NCI-H345 (cell line): ENCODE data around the gene ANKRD50.

Experiments used
- DNase-seq: peaks from one replicate; lab custom pipeline; 2025; lab: John Stamatoyannopoulos, UW

The ANKRD50 gene, protein sequence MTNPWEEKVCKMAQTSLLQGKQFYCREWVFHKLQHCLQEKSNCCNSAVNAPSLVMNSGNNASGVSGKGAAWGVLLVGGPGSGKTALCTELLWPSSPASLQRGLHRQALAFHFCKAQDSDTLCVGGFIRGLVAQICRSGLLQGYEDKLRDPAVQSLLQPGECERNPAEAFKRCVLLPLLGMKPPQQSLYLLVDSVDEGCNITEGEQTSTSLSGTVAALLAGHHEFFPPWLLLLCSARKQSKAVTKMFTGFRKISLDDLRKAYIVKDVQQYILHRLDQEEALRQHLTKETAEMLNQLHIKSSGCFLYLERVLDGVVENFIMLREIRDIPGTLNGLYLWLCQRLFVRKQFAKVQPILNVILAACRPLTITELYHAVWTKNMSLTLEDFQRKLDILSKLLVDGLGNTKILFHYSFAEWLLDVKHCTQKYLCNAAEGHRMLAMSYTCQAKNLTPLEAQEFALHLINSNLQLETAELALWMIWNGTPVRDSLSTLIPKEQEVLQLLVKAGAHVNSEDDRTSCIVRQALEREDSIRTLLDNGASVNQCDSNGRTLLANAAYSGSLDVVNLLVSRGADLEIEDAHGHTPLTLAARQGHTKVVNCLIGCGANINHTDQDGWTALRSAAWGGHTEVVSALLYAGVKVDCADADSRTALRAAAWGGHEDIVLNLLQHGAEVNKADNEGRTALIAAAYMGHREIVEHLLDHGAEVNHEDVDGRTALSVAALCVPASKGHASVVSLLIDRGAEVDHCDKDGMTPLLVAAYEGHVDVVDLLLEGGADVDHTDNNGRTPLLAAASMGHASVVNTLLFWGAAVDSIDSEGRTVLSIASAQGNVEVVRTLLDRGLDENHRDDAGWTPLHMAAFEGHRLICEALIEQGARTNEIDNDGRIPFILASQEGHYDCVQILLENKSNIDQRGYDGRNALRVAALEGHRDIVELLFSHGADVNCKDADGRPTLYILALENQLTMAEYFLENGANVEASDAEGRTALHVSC (N-terminal part only)

DNA sequence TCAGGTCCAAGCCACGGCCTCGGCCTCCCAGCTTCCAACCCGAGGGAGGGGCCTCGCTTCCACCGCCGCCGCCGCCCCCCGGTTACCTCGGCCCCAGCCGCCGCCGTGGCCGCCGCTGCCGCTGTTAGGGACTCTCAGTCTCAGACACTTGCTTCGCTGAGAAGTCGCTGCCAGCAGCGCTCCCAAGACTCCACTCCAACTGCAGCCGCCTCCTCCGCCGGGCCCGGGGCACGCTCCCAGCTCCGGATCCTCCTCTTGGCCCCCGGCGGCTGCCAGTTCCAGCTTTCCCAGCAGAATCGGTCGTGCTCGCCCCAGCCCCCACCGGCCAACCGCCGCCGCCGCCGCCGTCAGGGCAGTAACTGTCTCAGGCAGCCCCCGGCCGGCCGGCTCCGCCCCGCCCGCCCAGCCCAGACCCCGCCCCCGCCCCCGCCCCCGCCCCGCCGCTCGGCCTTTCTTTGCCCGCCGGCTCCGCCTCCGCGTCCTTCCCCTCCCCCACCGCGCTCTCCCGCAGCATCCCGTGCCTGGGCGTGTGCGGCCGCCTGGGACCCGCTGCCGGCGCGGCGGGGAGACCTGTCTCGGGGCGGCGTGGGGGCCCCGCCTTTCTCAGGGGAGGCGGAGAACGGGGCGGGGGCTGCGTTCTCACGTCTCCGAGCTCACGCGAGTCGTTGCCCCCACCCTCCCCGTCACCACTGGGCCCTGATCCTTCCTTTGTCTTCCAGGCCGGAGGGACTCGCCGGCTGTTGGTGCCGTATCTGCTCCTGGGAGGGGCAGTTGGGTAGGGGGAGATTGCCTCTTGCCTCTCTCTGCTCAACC, at the start of gene ANKRD50:
ANKRD50 (minus strand) TSS at position 361 of the 813 bp plus-strand sequence. CDS start 2,221 bp downstream, outside the sequence.
- DNase-seq = peak; percentile 85

DNA sequence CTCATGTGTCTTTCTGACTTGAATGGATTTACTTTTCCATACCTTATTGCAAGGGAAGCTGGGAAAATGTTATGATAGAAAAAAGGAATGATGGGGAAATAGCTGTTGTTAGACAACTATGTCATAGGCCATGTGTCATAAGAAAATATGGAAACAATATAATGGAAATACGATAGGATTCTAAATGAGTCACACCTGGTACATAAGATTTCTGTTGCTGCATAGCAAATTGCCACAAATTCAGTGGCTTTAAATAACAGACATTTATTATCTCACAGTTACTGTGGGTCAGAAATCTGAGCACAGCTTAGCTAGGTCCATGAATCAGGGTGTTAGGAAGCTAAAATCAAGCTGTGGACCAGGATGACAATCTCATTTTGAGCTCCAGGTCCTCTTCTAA, 44.6 kb upstream of the ANKRD50 start:
- DNase-seq = no peak

DNA sequence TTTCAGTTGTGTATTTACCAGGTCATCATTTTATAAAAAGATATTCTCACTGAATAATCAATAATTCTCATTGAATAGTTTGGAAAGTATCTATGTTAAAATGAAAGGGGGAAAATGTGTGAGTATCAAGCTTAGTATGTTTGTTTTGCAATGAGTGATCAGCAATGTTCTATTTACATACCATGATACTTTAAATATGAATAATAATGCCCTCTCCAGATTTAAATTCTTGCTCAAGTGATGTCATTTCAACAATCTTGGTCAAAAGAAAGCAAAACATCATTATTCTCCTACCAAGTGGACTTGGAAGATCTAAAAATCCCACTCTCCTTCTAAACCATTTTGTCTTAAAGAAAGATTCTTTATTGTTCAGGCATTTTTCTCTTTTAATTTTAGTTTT, 42.1 kb upstream of the ANKRD50 start:
- DNase-seq = no peak

GRCh38 chr4:124753941-124754581, 41.5 kb upstream of the ANKRD50 start:
- peak; percentile 21 for DNase-seq

GRCh38 chr4:124749421-124749820, 36.9 kb upstream of the ANKRD50 start:
- DNase-seq = no peak

- DNase-seq = no peak
Observed at GRCh38 chr4:124748965-124749364, 36.4 kb upstream of the ANKRD50 start.

DNA sequence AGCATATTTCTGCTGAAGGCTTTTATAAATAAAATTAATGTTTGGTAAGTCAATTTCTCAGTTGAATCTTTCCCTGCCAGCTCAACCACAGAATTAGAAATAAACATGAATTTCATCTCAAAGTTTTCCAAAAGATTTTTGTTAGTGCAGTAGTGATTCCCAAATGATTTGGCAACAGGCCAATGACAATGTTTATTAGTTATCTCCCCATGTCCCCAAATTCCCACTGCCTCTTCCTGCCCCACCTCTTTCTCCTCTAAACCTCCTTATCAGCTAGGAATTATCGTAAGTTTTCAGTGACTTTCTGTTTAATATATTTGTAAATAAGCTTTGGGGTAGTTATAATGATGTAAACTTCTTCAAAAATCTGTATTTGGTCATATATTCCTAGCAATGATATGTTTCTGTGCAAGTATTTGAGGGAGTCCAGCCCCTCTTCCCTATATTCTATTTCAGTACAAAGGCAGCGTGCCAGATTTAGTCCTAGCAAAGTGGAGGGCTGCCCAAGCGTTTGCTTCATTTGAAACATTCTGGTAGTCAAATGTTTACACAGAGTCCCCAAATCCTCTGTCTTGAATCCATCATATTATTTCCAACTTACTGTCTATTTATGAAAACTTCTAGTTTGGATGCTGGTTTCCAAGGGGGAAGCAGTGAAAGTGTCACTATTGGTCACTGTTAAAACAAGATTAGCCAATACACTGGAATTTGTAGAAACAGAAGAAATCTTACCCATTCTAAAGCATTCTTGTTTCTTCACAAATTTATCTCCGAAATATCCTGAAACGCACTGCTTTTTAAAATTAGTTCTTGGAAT, 33.7 kb upstream of the ANKRD50 start:
- DNase-seq = no peak

- DNase-seq = no peak
Observed at GRCh38 chr4:124743711-124744110, 31.2 kb upstream of the ANKRD50 start.

GRCh38 chr4:124740501-124740900, 28.0 kb upstream of the ANKRD50 start:
- DNase-seq = no peak

- DNase-seq = no peak
Observed at GRCh38 chr4:124738994-124739393, 26.5 kb upstream of the ANKRD50 start.

- no peak for DNase-seq
Observed at GRCh38 chr4:124737619-124738018, 25.1 kb upstream of the ANKRD50 start.

- DNase-seq = no peak
Observed at GRCh38 chr4:124736526-124736925, 24.0 kb upstream of the ANKRD50 start.

DNA sequence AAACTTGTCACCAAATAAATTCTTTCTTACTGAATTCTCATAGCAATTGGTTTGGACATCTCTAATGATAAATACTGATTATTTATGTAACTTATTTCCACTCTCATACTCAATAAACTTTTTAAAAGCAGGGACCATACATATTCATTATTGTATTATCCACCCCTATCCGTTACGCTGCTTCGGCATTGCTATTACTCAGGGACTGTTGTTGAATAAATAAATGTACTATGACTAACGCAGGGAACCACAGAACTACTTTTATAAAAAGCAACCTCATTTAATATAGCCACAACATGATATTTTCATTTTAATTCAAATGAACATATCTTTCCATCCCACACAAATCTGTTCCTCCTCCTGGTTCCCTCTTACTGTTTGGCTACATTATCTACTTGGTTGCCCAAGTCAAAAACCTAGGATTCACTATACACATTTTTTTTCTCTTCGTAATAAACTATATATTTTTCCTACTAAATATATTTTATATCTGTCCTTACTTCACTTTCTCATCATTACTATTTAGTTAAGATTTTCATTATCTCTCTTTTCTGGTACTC, 14.9 kb upstream of the ANKRD50 start:
- DNase-seq = no peak

DNA sequence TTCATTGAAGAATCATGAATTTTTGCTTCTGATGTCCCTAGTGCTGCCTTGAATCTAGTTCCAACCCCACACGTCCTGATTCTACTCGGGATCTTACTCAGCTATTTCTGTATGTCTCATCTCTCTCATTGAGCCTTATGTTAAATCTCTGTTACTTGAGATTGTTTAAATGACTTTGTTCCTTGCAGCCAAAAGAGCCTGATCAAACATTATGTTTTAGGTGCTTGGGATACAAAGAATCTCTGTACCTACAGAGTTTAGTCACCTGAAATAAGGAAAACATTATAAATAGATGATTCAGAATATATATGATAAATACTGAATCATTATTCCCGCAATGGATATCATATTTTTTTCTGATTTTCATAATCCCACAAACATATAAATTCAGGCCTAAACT, 13.7 kb upstream of the ANKRD50 start:
- DNase-seq = no peak

DNA sequence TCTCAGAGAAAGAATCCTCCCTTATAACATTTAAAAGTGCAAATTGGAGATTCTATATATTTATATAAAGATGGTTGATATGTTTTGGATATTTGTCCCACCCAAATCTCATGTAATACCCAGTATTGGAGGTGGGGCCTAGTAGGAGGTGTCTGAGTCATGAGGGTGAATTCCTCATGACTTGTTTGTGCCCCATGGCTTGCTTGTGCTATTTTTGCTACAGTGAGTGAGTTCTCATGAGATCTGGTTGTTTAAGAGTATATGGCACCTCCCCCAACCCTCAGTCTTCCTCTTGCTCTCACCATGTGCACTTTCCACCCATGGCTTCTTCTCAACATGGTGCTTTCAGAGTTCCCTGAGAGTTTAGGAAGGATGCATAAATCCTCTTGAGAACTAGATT, 9.5 kb upstream of the ANKRD50 start:
- DNase-seq = no peak

GRCh38 chr4:124717101-124717500, 4.6 kb upstream of the ANKRD50 start:
- no peak for DNase-seq

DNA sequence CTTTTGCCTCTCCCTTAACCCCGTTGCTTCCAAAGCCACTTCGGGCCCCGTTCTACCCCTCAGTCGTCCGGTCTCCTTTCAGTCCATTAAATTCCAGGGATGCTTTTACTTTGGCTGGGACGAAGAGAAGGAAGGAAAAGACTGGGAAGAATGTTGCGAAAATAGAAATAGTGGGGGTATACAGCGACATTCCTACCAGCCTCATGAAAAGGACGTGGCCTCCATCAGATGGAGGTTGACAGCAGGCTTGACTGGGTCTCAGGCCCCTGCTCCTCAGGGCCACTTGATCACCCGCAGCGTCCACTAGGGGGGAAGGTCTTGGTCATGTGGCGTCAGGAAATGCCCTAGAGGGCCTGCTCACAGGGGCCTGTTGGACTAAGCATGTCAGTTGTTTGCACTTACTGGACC, 657 bp upstream of the ANKRD50 start:
- DNase-seq = peak; percentile 18

- peak; percentile 63 for DNase-seq
Observed at GRCh38 chr4:124711471-124712371, 811 bp downstream of the ANKRD50 start.

DNA sequence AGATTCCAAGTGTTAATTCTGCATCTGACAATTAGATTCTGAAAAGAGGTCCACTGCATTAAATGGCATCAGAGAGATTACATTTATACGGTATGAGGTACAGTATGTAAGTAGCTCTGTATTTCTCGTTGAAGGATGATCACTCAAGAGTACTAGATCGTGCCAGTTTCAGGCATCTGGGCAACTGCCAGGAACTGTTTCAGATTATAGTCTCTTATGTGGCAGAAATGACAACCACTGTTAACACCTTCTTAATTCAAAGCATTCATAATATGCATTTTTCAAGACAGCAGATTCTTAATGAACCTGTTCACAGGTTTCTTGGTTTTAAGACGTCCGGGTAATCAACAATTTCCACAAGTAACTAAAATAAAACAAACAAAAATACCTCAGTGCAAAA, 1.6 kb downstream of the ANKRD50 start:
- DNase-seq = peak; percentile 18
